H1 (cell line): ENCODE measurements around the gene CELF4. TPM values are rescaled to one million over a fixed set of nuclear protein-coding genes. Genes with fewer than 3 reads are reported as not detected.

ENCODE experiments used
- CTCF ChIA-PET: fragments of 300-600 bp; sonication (Branson Sonifier 250); formaldehyde crosslinking; loops from one replicate; lab custom pipeline; 2021; ENCODE audit not compliant: partially characterized antibody; lab: Charles Lee
- POLR2A ChIA-PET: fragments of 300-600 bp; sonication (Branson Sonifier 250); formaldehyde crosslinking; loops from one replicate; lab custom pipeline; 2021; ENCODE audit warnings: inconsistent platforms; ENCODE audit not compliant: partially characterized antibody; lab: Charles Lee
- DNase-seq, 2 experiments: peaks; one replicate each; pipeline versions ENCODE4 v3.0.0 to v3.0.0-alpha.2; 2010 to 2022; ENCODE audit warnings: low spot score in 2 of 2, low read depth in 1 of 2, mixed read lengths in 1 of 2
- FAIRE-seq: peaks from 2 replicates; lab custom pipeline; 2011; peaks lifted over from hg19 to GRCh38; lab: Jason Lieb, UNC
- H2AFZ ChIP-seq: 2 replicates; pipeline ENCODE4 v1.8.1; 2012; ENCODE audit warnings: low read length, inconsistent platforms
- H2AK5ac ChIP-seq: 2 replicates; pipeline ENCODE4 v1.6.1; 2013; ENCODE audit warnings: low read depth, low read length
- H2BK120ac ChIP-seq: replicated peaks from 2 replicates; pipeline ENCODE3; 2013; ENCODE audit warnings: low read depth, low read length, inconsistent platforms
- H2BK12ac ChIP-seq: 2 replicates; pipeline ENCODE4 v1.6.1; 2013; ENCODE audit warnings: low read depth, low read length
- H2BK15ac ChIP-seq: 2 replicates; pipeline ENCODE4 v1.6.1; 2013; ENCODE audit warnings: low read length
- H2BK20ac ChIP-seq: 2 replicates; pipeline ENCODE4 v1.6.1; 2013; ENCODE audit warnings: low read length
- H2BK5ac ChIP-seq: 2 replicates; pipeline ENCODE4 v1.6.1; 2013; ENCODE audit warnings: low read depth, low read length
- H3K14ac ChIP-seq: 2 replicates; pipeline ENCODE4 v1.6.1; 2013; ENCODE audit warnings: inconsistent platforms; ENCODE audit not compliant: insufficient read length
- H3K18ac ChIP-seq: 2 replicates; pipeline ENCODE4 v1.6.1; 2013; ENCODE audit warnings: low read length; ENCODE audit errors: extremely low read depth
- H3K23ac ChIP-seq: 2 replicates; pipeline ENCODE4 v1.6.1; 2013; ENCODE audit warnings: inconsistent platforms; ENCODE audit not compliant: insufficient read length
- H3K23me2 ChIP-seq: 2 replicates; pipeline ENCODE4 v1.6.1; 2013; ENCODE audit warnings: low read depth, low read length
- H3K27ac ChIP-seq: 2 replicates; pipeline ENCODE4 v1.6.1; 2011; ENCODE audit warnings: low read depth, low read length, inconsistent platforms
- H3K27me3 ChIP-seq, 4 experiments: replicated peaks in 1 of 4; 1 replicate in 1 of 4; 2 replicates in 3 of 4; pipeline versions ENCODE4 v1.6.1 to v1.8.1; 2011 to 2013; ENCODE audit warnings: low read length in 3 of 4, mild to moderate bottlenecking in 3 of 4, inconsistent platforms in 2 of 4, mixed read lengths in 2 of 4, moderate library complexity in 1 of 4; ENCODE audit not compliant: control insufficient read depth in 3 of 4, insufficient read depth in 3 of 4; ENCODE audit errors: extremely low read depth in 1 of 4
- H3K36me3 ChIP-seq, 4 experiments: 2 replicates each; pipeline versions ENCODE4 v1.6.1 to v1.8.1; 2011 to 2013; ENCODE audit warnings: mild to moderate bottlenecking in 4 of 4, low read length in 3 of 4, moderate library complexity in 2 of 4, control low read depth in 1 of 4, inconsistent platforms in 1 of 4; ENCODE audit not compliant: insufficient read depth in 4 of 4, control insufficient read depth in 2 of 4
- H3K4ac ChIP-seq: replicated peaks from 2 replicates; pipeline ENCODE3; 2013; ENCODE audit warnings: low read length, low read depth, mixed read lengths, inconsistent platforms; ENCODE audit not compliant: insufficient read length
- H3K4me1 ChIP-seq, 4 experiments: replicated peaks in 1 of 4; 1 replicate in 1 of 4; 2 replicates in 3 of 4; pipeline versions ENCODE4 v1.6.1 to v1.8.1; 2011 to 2013; ENCODE audit warnings: low read length in 3 of 4, inconsistent platforms in 2 of 4, mixed read lengths in 1 of 4; ENCODE audit not compliant: insufficient read depth in 4 of 4, control insufficient read depth in 3 of 4
- H3K4me2 ChIP-seq, 2 experiments: 2 replicates each; pipeline versions ENCODE4 v1.6.1 to v1.8.1; 2011 to 2013; ENCODE audit warnings: low read depth in 2 of 2, low read length in 2 of 2, control low read depth in 1 of 2, inconsistent platforms in 1 of 2, mild to moderate bottlenecking in 1 of 2; ENCODE audit not compliant: insufficient read depth in 1 of 2
- H3K4me3 ChIP-seq, 4 experiments: fragments of 200-600, 300-600 bp in 1 of 4; sonication (generic), shearing (Covaris generic), sonication (Bioruptor Twin) in 1 of 4; 2 replicates each; pipeline versions ENCODE4 v1.5.1 to v1.8.1; 2011 to 2016; ENCODE audit warnings: low read length in 4 of 4, low read depth in 3 of 4, control low read depth in 2 of 4, inconsistent platforms in 2 of 4, mild to moderate bottlenecking in 2 of 4, mixed read lengths in 1 of 4, moderate library complexity in 1 of 4; ENCODE audit not compliant: insufficient read depth in 2 of 4; ENCODE audit errors: extremely low read depth in 1 of 4
- H3K56ac ChIP-seq: replicated peaks from 2 replicates; pipeline ENCODE3; 2013; ENCODE audit warnings: low read depth, mild to moderate bottlenecking, mixed read lengths, low read length, inconsistent platforms; ENCODE audit not compliant: insufficient read length
- H3K79me1 ChIP-seq: 2 replicates; pipeline ENCODE4 v1.6.1; 2013; ENCODE audit warnings: low read depth, low read length, control low read depth
- H3K79me2 ChIP-seq, 2 experiments: 2 replicates each; pipeline versions ENCODE4 v1.6.1 to v1.8.1; 2012 to 2013; ENCODE audit warnings: low read length in 2 of 2, mild to moderate bottlenecking in 2 of 2, inconsistent platforms in 1 of 2; ENCODE audit not compliant: insufficient read depth in 2 of 2, control insufficient read depth in 1 of 2
- H3K9ac ChIP-seq, 4 experiments: replicated peaks in 1 of 4; 1 replicate in 1 of 4; 2 replicates in 3 of 4; pipeline versions ENCODE4 v1.6.1 to v1.8.1; 2011 to 2013; ENCODE audit warnings: low read depth in 3 of 4, low read length in 3 of 4, control low read depth in 2 of 4, mild to moderate bottlenecking in 2 of 4, moderate library complexity in 2 of 4, inconsistent platforms in 1 of 4; ENCODE audit errors: extremely low read depth in 1 of 4
- H3K9me3 ChIP-seq, 2 experiments: 2 replicates each; pipeline versions ENCODE4 v1.6.1 to v1.8.1; 2012 to 2013; ENCODE audit warnings: mild to moderate bottlenecking in 2 of 2, moderate library complexity in 2 of 2, control low read depth in 1 of 2, inconsistent platforms in 1 of 2, low read depth in 1 of 2, low read length in 1 of 2, mixed read lengths in 1 of 2; ENCODE audit not compliant: insufficient read depth in 2 of 2
- H4K20me1 ChIP-seq, 2 experiments: replicated peaks in 1 of 2; 2 replicates each; pipeline versions ENCODE3 to v1.8.1; 2011 to 2013; ENCODE audit warnings: inconsistent platforms in 2 of 2, low read length in 2 of 2, mild to moderate bottlenecking in 1 of 2; ENCODE audit not compliant: insufficient read depth in 2 of 2, control insufficient read depth in 1 of 2
- H4K5ac ChIP-seq: 2 replicates; pipeline ENCODE4 v1.6.1; 2013; ENCODE audit warnings: low read length, low read depth, mixed read lengths, inconsistent platforms; ENCODE audit not compliant: insufficient read length
- H4K8ac ChIP-seq: 2 replicates; pipeline ENCODE4 v1.8.0; 2013; ENCODE audit warnings: mild to moderate bottlenecking, moderate library complexity, low read length, inconsistent platforms; ENCODE audit not compliant: insufficient read depth; ENCODE audit errors: extremely low read depth
- H4K91ac ChIP-seq: replicated peaks from 2 replicates; pipeline ENCODE3; 2013; ENCODE audit warnings: low read length, mixed read lengths, inconsistent platforms; ENCODE audit not compliant: insufficient read length
- CBX8 ChIP-seq: fragments of 300-800, 300-1000 bp; sonication (generic); IDR thresholded peaks from 2 replicates; pipeline ENCODE4 v1.7.1; 2016; ENCODE audit warnings: low read depth, low read length, borderline replicate concordance
- CHD2 ChIP-seq: IDR thresholded peaks from 2 replicates; pipeline ENCODE4 v1.6.1; 2012; ENCODE audit warnings: low read length, improper control_type of control experiment
- SP1 ChIP-seq: IDR thresholded peaks from 2 replicates; pipeline ENCODE4 v1.6.1; 2011; ENCODE audit warnings: low read depth, low read length
- TBP ChIP-seq: IDR thresholded peaks from 2 replicates; pipeline ENCODE4 v1.6.1; 2011; ENCODE audit warnings: low read depth, low read length, improper control_type of control experiment
- WGBS, 2 experiments: shearing (Covaris generic) in 1 of 2; methylation state at CpG; one replicate each; pipeline versions ENCODE4 v1.1.6 to v1.1.7; 2013 to 2015; ENCODE audit warnings: low lambda C conversion rate in 2 of 2, mixed read lengths in 2 of 2, inconsistent platforms in 1 of 2, low coverage in 1 of 2, missing lambda C conversion rate in 1 of 2; ENCODE audit not compliant: insufficient replicate concordance in 2 of 2, insufficient coverage in 1 of 2, insufficient read length in 1 of 2; ENCODE audit errors: extremely low coverage in 1 of 2, missing lambda C conversion rate in 1 of 2; 5-methylcytosine and 5-hydroxymethylcytosine counted together
- polyA plus RNA-seq, 7 experiments: library from polyadenylated mRNA; depleted of rRNA in 3 of 7; stranded (reverse) in 5 of 7; unstranded in 2 of 7; fragments of >200 nt in 5 of 7; fragments of 200-250 nt in 2 of 7; gene quantifications; 1 replicate in 5 of 7; 2 replicates in 1 of 7; 4 replicates in 1 of 7; pipeline versions ENCODE4 v1.2.1 to v1.2.3, GENCODE V29; 2011 to 2013; ENCODE audit warnings: missing spikeins in 2 of 7, mixed read lengths in 2 of 7
- total RNA-seq: library from RNA; stranded (reverse); fragmentation: NEBNext Ultra II Directional; extraction: Animal tissue kit (Norgen Biotek cat#: 25700); gene quantifications from 2 replicates; pipeline ENCODE4 v1.2.1, GENCODE V29; 2021

The CELF4 gene
- total and polyA plus RNA-seq, 2 of the 8 experiments (the other 6 are each of a cell fraction or from before 2014, with no cell fraction given): 1.6 to 3.4 TPM

DNA sequence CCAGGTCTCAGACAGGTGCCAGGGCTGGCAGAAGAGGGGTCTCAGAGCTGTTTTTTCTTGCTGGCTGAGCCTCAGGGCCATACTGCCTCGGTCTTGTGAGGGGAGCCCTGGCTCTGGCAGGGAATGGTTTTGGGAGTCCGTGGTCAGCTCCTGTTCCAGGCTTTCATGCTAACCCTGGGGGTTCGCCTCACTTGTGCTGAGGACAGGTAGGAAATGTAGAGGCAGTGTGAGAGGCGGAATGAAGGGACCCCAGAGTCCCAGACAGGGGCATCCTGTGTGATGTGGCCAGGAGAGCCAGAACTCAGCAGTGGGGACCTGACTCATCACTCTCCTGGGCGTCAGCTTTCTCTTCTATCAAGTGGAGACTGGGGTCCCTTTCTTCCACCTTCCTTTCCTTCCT lies 5.7 kb upstream of the CELF4 start:
- Histone ChIP-seq H4K8ac (no peak overlapping the region; the same call in 1 of the 2 replicates), H3K23me2 (peaks cover 6% of the 10 kb centered on the region; the same call in 1 of the 2 replicates), H3K14ac (no peak overlapping the region), H2AFZ (no peak overlapping the region), H3K9ac (no peak overlapping the region), H3K4me3 (no peak overlapping the region), H3K27me3 (peaks cover 27 to 45% (median 40%) of the 10 kb centered on the region in 4 experiments), H2BK5ac (peak overlapping the region; percentile 27; the same call in 1 of the 2 replicates), H3K56ac (no peak overlapping the region), H4K5ac (no peak overlapping the region), H2BK15ac (0 out of 2 replicates have a peak overlapping the region, but pooled peaks have one; percentile 65), H3K79me1 (no peaks in the 10 kb centered on the region), H2AK5ac (no peak overlapping the region), H3K4me1 (peaks cover 3 to 22% (median 7%) of the 10 kb centered on the region in 4 experiments), H3K4ac (no peak overlapping the region), H3K4me2 (peak overlapping the region in 1 of 2 experiments; percentile 35; a peak in 2 of 4 replicates), H2BK120ac (no peak overlapping the region), H2BK20ac (peak overlapping the region; percentile 2; the same call in 1 of the 2 replicates), H2BK12ac (no peak overlapping the region), H4K20me1 (peaks cover 0 to 4% of the 10 kb centered on the region in 2 experiments), H3K36me3 (peaks cover 0 to 4% (median 0%) of the 10 kb centered on the region in 4 experiments; a peak in 1 of 8 replicates), H3K18ac (peak overlapping the region; percentile 32; the same call in 1 of the 2 replicates), H4K91ac (no peak overlapping the region), H3K23ac (no peak overlapping the region), H3K79me2 (no peaks in the 10 kb centered on the region), H3K9me3 (no peaks in the 10 kb centered on the region), H3K27ac (no peak overlapping the region)
- no peak for FAIRE-seq
- TF ChIP-seq TBP (no peak), SP1 (peak; percentile 70; the same call in 1 of the 2 replicates), CBX8 (no peak), CHD2 (no peak)
- WGBS, 2 experiments: 63% methylated on average over 5 of the region's 5 CpGs; no CpG with 5 or more reads in 1 of the 2 experiments
- DNase-seq: no peak
- ChIA-PET CTCF (interaction anchor here (0.6 to 2.2 kb wide), 25 partner anchors 9 to 1023 kb away, joined by 3 to 14 read pairs (median 4); no protein-coding TSS in a partner anchor), POLR2A (interaction anchor here (0.7 to 1.7 kb wide), 3 partner anchors 11 to 152 kb away, joined by 3 to 6 read pairs (median 3); no protein-coding TSS in a partner anchor)
